HG02759 (cell line): ENCODE data around the gene FNDC3A.

Source experiments
- ATAC-seq: cut with Tn5 transposase; IDR thresholded peaks from one replicate; pipeline ENCODE4 v1.9.1; 2021; ENCODE audit warnings: mild to moderate bottlenecking, moderate library complexity; ENCODE audit not compliant: unreplicated experiment

The FNDC3A gene

DNA sequence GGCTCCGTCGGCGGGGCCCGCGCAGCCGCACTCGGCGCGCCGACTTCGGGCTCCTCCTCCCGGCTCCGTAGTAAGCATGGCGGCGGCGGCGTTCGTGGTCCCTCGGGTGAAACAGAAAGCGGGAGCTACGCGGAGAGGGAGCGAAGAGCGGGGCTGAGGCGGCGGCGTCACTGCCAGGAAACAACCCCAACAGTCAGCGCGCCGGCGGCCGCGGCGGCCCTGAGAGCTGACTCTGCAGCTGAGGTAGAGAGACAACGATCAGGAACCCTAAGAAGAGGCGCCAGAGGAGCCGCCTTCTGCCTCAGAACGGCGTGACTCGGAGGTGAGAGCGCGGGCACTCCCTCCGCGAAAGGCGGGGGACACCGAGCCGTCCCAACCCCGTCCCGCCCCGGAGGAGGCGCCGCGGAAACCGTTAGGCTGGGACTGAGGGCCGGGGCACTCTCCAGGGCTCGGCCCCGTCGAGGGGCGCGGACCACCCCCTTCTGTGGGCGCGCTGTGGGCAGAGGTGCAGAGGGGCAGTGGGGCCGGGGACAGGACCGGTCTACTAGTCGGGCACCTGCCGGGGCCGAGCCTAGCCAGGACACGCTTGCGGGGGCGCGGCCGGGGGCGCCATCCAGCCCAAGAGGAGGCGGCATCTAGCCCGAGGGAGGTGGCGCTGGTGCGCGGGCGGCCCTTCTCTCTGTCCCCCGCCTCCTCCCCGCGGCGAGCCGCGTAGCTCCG is at the start of gene FNDC3A:
Gene FNDC3A, plus strand, starts transcription at position 57 of the 720 bp plus-strand sequence. CDS start 30,279 bp downstream, outside the sequence.
- peak; percentile 67 for ATAC-seq

DNA sequence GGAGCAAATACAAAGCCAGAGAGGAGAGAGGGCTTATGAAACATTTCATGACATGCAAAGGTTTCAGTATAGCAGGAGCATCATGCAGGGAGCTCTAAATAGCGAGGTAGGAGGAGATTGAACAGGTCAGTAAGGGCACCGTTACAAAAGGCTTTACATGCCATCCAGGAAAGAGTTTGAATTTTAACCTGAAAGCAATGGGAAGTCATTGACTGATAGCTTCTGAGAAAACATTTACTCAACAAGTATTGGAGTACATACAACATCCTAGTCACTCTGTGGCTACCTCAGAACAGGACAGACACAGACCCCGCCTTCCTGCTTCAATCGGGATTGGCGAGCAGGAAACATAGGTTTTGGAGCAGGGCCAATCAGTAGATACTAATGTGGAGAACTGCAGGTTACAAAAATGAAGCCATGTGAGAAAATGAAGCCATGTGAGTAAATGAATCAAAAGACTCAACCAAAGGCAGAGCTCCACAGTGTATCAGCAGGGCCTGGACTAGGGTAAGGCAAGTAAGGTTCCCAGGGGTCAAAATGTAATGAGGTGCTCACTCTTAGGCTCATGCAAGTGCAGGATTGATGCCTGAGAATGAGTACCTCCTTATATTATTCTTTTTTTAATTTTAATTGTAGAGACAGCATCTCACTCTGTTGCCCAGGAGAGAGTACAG is 46.8 kb upstream of the FNDC3A start:
- no peak for ATAC-seq

DNA sequence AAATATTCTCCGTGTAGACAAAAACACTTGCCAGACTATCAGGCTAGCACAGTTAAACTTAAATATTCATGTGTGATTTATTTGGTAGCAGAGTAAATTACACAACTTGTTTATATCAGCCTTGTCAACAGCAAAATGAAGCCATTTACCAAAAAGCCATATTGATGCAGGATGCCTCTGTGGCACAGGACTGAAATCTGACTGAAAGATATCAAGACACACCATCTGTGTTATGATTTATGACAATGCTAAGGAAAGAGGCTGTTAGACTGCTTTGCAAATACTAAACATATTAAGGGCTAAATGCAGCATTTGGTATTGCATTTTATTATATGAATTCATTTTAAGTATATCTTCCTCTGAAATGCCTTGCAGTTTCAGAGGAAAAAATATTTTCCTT is 44.8 kb upstream of the FNDC3A start:
- ATAC-seq, result no peak

- no peak for ATAC-seq
These were observed 37.3 kb upstream of the FNDC3A start for GRCh38 chr13:48938308-48938943.

DNA sequence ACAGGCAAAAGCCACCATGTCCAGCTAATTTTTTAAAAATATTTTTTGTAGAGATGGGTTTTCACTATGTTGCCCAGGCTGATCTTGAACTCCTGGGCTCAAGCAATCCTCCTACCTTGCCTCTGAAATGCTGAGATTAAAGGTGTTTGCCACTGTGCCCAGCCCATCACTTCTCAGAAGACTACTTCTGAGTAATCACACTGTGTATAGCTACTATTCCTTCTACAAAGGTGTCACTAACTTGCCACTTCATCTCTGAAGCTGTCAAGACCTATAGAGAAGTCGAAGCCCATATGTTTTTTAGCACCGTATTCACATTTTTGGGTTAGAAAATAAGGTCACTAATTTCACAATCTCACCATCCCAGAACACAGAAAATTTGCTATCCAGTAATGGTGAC is 36.0 kb upstream of the FNDC3A start:
- no peak for ATAC-seq

DNA sequence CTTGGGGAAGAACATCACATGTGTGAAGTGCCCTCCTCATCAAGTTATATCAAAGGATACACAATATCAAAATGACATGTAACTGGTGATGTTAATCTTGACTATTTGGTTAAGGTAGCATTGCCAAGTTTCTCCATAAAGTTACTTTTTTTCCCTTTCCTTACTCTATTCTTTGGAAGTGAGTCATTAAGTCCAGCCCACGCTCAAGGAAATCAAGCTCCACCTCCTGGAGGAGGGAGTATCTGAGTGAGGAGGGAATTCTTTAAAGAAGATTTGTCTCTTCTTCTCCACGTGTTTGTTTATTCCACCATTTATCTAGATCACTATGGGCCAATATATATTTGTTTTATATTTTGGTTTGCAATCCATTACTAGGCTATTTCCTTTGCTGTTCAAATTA is 33.6 kb upstream of the FNDC3A start:
- ATAC-seq, result no peak

DNA sequence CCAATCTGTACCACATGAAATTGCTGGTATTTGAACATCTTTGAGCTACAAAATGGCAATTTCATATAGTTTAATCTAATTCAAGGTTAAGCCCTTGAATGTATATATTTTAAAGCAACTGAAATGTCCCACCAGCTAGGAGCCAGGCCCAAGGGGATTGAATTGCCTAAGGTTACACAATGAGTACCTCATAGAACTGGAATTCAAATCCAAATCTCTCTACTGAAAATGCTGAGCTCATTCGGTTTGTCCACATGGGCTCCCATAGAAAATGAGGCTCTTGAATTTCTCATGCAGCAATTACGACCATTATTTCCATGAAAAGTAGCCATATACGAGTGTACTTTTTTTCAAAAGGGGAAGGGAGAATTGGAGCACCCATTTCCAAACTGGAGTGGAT is 31.5 kb upstream of the FNDC3A start:
- no peak for ATAC-seq

GRCh38 chr13:48945626-48946025 is 30.1 kb upstream of the FNDC3A start:
- no peak for ATAC-seq

GRCh38 chr13:48946163-48946562 is 29.5 kb upstream of the FNDC3A start:
- ATAC-seq, result no peak

GRCh38 chr13:48949566-48950500 is 25.9 kb upstream of the FNDC3A start:
- ATAC-seq, result no peak

- no peak for ATAC-seq
These were observed 25.2 kb upstream of the FNDC3A start for GRCh38 chr13:48950501-48950875.

- no peak for ATAC-seq
These were observed 21.6 kb upstream of the FNDC3A start for GRCh38 chr13:48954081-48954480.

- no peak for ATAC-seq
These were observed 20.2 kb upstream of the FNDC3A start for GRCh38 chr13:48955536-48955935.

DNA sequence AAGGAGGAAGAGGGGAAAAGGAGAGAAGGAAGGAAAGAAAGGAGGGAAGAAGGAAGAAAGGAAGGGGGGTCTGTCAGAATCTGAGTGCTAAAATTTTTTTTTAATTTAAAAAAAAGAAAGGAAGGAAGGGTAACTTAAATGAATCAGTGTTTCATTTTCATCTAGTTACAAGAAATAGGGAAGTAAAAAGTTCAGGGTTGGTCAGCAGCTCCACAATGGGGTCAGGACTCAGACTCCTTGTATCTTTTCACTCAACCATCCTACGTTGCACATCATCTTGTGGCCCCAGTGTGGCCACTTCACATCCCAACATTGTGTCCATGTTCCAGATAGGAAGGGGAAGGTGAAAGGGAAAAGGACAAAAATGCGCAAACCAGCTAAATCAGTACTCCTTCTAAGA is 14.3 kb upstream of the FNDC3A start:
- ATAC-seq, result no peak

GRCh38 chr13:48962281-48962680 is 13.4 kb upstream of the FNDC3A start:
- no peak for ATAC-seq

DNA sequence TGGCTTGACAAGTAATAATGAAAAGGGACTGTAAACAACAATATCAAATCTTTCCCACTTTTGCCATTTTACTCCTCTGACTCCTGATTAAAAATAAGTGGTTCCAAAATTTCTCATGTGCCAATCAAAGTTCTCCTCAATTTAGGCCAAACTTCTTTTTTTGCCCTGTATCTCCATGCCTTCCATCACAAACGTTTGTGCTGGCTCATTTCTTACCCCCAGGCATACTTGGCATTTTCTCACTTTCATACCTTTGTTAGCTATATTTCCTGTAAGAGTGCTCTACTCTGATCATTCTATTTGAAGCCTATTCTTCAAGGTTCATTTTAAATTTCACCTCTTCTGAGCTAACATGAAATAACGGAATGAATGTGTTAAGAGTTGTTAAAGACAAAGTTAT is 10.0 kb upstream of the FNDC3A start:
- ATAC-seq, result no peak

GRCh38 chr13:48969685-48970084 is 6.0 kb upstream of the FNDC3A start:
- no peak for ATAC-seq

DNA sequence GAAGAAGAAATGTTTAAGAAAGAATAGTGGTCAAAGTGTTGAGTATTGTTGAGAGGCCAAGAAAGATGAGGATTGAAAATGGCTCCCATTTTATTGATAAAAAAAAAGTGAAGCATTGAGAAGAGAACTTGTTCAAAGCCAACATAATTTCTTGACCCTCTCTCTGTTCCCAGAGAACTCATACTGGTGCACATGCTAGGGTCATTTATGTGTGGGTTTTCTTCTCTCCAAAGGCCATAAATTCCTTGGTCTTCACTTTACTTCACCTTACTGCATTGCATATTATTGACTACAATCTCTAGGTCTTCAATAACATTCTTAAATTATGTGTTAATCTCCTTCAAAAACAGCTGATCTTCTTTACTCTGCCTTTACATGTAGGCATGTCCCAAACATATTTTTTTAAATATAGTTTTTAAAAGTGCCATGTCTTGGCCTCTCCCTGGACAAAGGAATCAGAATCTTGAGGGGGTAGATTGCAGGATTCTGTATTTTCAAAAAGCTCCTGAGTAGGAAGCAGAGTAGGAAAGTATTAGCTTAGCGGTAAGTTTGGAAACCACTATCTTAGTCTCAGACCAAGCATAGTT is 1.8 kb upstream of the FNDC3A start:
- no peak for ATAC-seq

DNA sequence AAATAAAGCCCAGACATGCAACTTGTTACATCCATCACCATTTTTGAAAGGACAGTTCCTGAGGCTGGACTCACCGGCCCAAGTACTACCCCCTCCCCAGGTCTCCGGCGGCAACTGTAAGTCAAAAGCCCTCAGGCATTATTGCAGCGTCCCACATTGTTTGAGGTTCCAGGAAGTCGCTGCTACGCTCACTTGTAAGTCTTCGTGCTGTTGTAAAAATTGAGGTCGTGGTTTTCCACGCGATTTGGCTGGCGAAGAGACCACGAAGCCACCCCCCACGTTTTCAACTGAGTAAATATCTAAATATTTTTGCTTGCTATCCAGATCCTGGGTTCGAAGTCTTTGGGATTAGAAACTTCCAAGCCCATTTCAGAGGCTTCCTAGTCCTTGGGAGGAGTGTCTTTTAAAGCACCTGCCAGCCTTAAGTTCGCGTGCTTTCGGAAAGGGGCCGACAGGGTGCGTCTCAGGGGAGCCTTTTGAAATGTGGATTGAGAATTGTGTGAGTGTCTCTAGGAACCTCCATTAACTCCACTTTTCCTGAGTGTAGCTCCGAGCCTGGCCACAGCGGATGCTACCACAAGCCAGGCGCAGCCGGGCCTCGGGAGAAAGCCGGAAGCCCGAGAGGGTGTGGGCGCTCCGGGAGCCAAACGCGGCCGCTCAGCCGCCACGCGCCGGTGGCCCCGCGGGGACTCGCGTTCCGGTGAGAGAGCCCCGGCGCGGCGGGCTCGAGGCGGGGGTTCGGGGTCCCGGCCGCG is 434 bp upstream of the FNDC3A start:
- no peak for ATAC-seq
